Neural progenitor cell (in vitro differentiated cells): ENCODE results near the gene MON1A. TPM values are rescaled to one million over a fixed set of nuclear protein-coding genes. Genes with fewer than 3 reads are reported as not detected.
A peak's percentile ranks its signal among the peaks of the same experiment; 100 is the strongest.

Experiments used
- DNase-seq: peaks from one replicate; pipeline ENCODE4 v3.0.0-alpha.2; 2016; ENCODE audit warnings: low spot score
- H2AFZ ChIP-seq: fragments of 200-600 bp; sonication (generic); replicated peaks from 2 replicates; pipeline ENCODE4 v1.6.1; 2016; ENCODE audit warnings: antibody characterized with exemption
- H3F3A ChIP-seq: fragments of 200-600 bp; sonication (generic); 2 replicates; pipeline ENCODE4 v1.6.1; 2016; ENCODE audit warnings: antibody characterized with exemption, low read depth
- H3K27ac ChIP-seq: fragments of 200-600 bp; sonication (generic); 2 replicates; pipeline ENCODE4 v1.5.1; 2016; ENCODE audit warnings: mild to moderate bottlenecking
- H3K27me3 ChIP-seq: fragments of 200-600 bp; sonication (generic); 2 replicates; pipeline ENCODE4 v1.6.1; 2016; ENCODE audit warnings: mild to moderate bottlenecking, moderate library complexity
- H3K36me3 ChIP-seq: fragments of 200-600 bp; sonication (generic); 2 replicates; pipeline ENCODE4 v1.5.1; 2016
- H3K4me1 ChIP-seq: fragments of 200-600 bp; sonication (generic); 2 replicates; pipeline ENCODE4 v1.6.1; 2016; ENCODE audit warnings: mixed run types
- H3K4me2 ChIP-seq: fragments of 200-600 bp; sonication (generic); 2 replicates; pipeline ENCODE4 v1.6.1; 2016
- H3K4me3 ChIP-seq: fragments of 200-600 bp; sonication (generic); 2 replicates; pipeline ENCODE4 v1.5.1; 2016
- H3K79me2 ChIP-seq: fragments of 200-600 bp; sonication (generic); 2 replicates; pipeline ENCODE4 v1.6.1; 2016; ENCODE audit warnings: low read depth
- H3K9ac ChIP-seq: fragments of 200-600 bp; sonication (generic); 2 replicates; pipeline ENCODE4 v1.6.1; 2016
- H3K9me3 ChIP-seq: fragments of 200-600 bp; sonication (generic); 2 replicates; pipeline ENCODE4 v1.5.1; 2016; ENCODE audit warnings: low read depth
- H4K20me1 ChIP-seq: fragments of 200-600 bp; sonication (generic); 2 replicates; pipeline ENCODE4 v1.6.1; 2016; ENCODE audit warnings: low read depth
- H3K27ac Mint-ChIP-seq: 3 replicates; pipeline ENCODE4 v1.8.0; 2021; ENCODE audit warnings: mixed read lengths
- H3K27me3 Mint-ChIP-seq: 2 replicates; pipeline ENCODE4 v1.8.0; 2022; ENCODE audit warnings: low read depth, mild to moderate bottlenecking, inconsistent platforms, moderate library complexity, mixed read lengths; ENCODE audit not compliant: insufficient read depth
- H3K36me3 Mint-ChIP-seq: 3 replicates; pipeline ENCODE4 v1.8.0; 2021; ENCODE audit warnings: mixed read lengths
- H3K4me1 Mint-ChIP-seq: 3 replicates; pipeline ENCODE4 v1.8.0; 2021; ENCODE audit warnings: mixed read lengths
- H3K4me3 Mint-ChIP-seq: 3 replicates; pipeline ENCODE4 v1.8.0; 2021; ENCODE audit warnings: mild to moderate bottlenecking, moderate library complexity, mixed read lengths
- H3K9me3 Mint-ChIP-seq: 3 replicates; pipeline ENCODE4 v1.8.0; 2020; ENCODE audit warnings: mixed read lengths
- EZH2 ChIP-seq: fragments of 200-600 bp; sonication (generic); IDR thresholded peaks from 2 replicates; pipeline ENCODE4 v1.6.1; 2017; ENCODE audit warnings: antibody characterized with exemption, mild to moderate bottlenecking, moderate library complexity
- EZH2phosphoT487 ChIP-seq: fragments of 200-600 bp; sonication (generic); IDR thresholded peaks from 2 replicates; pipeline ENCODE4 v1.6.1; 2017; ENCODE audit warnings: antibody characterized with exemption
- total RNA-seq: library from RNA; depleted of rRNA; stranded (reverse); fragments of >200 nt; gene quantifications from 2 replicates; pipeline ENCODE4 v1.2.3, GENCODE V29; 2015; ENCODE audit warnings: low replicate concordance
- TF ChIP-seq, protein P1 (sequence below): fragments of 200-600 bp; sonication (generic); IDR thresholded peaks from 2 replicates; pipeline ENCODE4 v1.5.1; 2017; ENCODE audit warnings: antibody characterized with exemption, mild to moderate bottlenecking

Gene MON1A
- total RNA-seq, 1 donor from 2014 or later, result 1.9 TPM

DNA sequence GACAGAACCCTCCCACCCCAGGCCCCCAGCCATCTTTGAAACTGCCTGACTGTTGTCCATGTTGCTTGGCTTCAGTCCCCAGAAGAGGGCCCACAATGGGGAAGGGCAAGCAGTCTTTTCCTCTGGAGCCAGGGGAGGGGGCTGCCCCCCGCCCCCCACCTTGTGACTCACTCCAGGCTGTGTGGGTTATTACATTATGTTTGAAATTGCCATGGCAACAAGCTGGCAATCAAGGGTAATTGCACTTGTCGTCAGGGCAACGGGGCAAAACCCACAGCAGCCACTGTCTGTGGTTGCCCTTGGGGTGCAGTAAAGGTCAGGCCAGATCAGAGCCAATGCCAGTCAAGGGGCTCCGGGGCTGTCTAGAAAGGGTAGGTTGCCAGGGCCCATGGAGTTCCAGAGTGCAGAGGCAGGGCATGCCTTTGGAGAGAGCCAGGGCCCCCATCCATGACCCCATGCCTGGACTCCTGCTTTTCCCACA is 56.8 kb downstream of the MON1A start:
- Mint-ChIP-seq H3K9me3 (no peaks in the 10 kb centered on the region), H3K27me3 (peaks cover 7% of the 10 kb centered on the region), H3K4me3 (peak overlapping the region; percentile 46), H3K27ac (peak overlapping the region; percentile 33), H3K36me3 (no peaks in the 10 kb centered on the region), H3K4me1 (peaks cover 34% of the 10 kb centered on the region)
- Histone ChIP-seq H3K4me3 (no peak overlapping the region), H3K9ac (no peak overlapping the region), H3K4me1 (peaks cover 11% of the 10 kb centered on the region), H3F3A (peaks cover 7% of the 10 kb centered on the region), H3K27me3 (peaks cover 27% of the 10 kb centered on the region), H3K79me2 (no peaks in the 10 kb centered on the region), H3K36me3 (no peaks in the 10 kb centered on the region), H4K20me1 (peaks cover 13% of the 10 kb centered on the region), H3K27ac (no peak overlapping the region), H3K4me2 (no peak overlapping the region), H2AFZ (no peak overlapping the region), H3K9me3 (no peaks in the 10 kb centered on the region)
- DNase-seq, result no peak
- TF ChIP-seq EZH2phosphoT487, result no peak
- TF ChIP-seq, protein P1, sequence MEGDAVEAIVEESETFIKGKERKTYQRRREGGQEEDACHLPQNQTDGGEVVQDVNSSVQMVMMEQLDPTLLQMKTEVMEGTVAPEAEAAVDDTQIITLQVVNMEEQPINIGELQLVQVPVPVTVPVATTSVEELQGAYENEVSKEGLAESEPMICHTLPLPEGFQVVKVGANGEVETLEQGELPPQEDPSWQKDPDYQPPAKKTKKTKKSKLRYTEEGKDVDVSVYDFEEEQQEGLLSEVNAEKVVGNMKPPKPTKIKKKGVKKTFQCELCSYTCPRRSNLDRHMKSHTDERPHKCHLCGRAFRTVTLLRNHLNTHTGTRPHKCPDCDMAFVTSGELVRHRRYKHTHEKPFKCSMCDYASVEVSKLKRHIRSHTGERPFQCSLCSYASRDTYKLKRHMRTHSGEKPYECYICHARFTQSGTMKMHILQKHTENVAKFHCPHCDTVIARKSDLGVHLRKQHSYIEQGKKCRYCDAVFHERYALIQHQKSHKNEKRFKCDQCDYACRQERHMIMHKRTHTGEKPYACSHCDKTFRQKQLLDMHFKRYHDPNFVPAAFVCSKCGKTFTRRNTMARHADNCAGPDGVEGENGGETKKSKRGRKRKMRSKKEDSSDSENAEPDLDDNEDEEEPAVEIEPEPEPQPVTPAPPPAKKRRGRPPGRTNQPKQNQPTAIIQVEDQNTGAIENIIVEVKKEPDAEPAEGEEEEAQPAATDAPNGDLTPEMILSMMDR, result no peak
- TF ChIP-seq EZH2, result no peak

DNA sequence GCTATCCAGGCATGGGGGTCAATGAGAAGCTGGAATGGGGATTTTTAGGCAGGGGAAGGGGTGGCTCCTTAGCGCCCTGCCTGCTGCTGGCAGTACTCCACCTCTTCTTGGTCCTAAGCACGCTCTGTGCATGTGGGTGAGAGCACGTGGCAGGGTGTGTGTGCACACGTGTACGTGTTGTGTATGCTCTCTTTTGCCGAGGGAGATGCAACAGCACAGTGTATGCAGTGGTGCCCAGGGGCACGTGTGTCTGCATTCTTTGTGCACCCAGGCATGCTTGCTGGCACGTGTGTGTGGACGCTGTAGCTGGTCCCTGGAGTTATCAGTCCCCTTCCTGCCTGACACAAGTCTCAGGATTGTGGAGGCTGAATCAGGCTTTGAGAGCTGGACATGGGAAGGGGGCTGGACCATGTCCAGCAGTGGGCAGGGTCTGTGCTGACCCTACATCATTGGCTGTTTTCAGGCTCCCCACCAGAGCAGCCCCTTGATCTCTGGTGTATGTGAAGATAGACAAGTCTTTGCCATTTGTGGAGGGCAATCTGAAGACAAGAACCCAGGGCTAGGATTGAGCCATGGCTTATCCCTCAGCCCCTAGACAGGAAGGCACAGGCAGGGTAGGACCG is 58.0 kb downstream of the MON1A start:
- Histone ChIP-seq H3F3A (peaks cover 7% of the 10 kb centered on the region), H3K4me3 (no peak overlapping the region), H3K9ac (no peak overlapping the region), H3K4me1 (peaks cover 23% of the 10 kb centered on the region), H2AFZ (no peak overlapping the region), H3K9me3 (no peaks in the 10 kb centered on the region), H3K27ac (no peak overlapping the region), H3K27me3 (peaks cover 27% of the 10 kb centered on the region), H4K20me1 (peaks cover 25% of the 10 kb centered on the region), H3K36me3 (no peaks in the 10 kb centered on the region), H3K79me2 (no peaks in the 10 kb centered on the region), H3K4me2 (no peak overlapping the region)
- no peak for TF ChIP-seq EZH2
- TF ChIP-seq, protein P1, result no peak
- TF ChIP-seq EZH2phosphoT487, result no peak
- no peaks in the 10 kb centered on the region for H3K9me3 Mint-ChIP-seq
- H3K4me1 Mint-ChIP-seq, result peaks cover 44% of the 10 kb centered on the region
- H3K27me3 Mint-ChIP-seq, result peaks cover 7% of the 10 kb centered on the region
- H3K36me3 Mint-ChIP-seq, result no peaks in the 10 kb centered on the region
- no peak for DNase-seq
- H3K4me3 Mint-ChIP-seq, result peak overlapping the region; percentile 47
- H3K27ac Mint-ChIP-seq, result peak overlapping the region; percentile 96

DNA sequence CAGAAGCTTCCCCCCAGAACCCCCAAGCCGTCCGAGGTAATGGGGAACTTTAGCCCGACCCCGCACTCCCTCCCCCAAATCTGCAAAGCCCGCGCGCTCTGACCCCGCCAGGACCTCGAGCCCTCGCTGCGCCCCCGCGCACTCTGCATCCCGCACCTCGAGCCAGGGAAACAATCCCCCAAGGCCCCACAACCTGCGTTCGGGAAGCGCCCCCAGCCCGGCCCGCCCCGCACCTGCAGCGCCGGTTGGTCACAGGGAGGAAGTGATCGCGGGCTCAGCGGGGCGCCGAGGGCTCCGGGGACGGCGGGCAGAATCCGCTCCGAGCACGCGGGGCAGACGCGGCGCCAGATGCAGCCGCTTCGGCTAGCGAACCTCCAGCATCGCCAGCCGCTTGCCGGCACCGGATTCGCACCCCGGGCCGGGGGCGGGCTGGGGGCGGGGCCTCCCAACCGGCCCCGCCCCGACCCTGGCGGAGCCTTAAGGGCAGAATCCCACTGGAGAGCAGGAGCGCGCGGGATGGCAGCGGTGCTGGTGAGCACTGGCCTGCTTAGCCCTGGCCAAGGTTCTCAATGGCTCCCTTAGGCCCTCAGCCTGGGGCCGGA is 60.0 kb downstream of the MON1A start, which contains the start of gene CAMKV:
CAMKV (minus strand) TSS at position 382 of the 602 bp plus-strand sequence. CDS start 7,518 bp downstream, outside the sequence.
- H4K20me1 ChIP-seq, result peaks cover 25% of the 10 kb centered on the region

More for the DNA sequence above, 60.0 kb downstream of the MON1A start, which contains the start of gene CAMKV:
- Mint-ChIP-seq H3K36me3 (no peaks in the 10 kb centered on the region), H3K27ac (no peak within 1 kb of the TSS), H3K4me3 (peak within 1 kb of the TSS; percentile 81), H3K4me1 (peaks cover 53% of the 10 kb centered on the region), H3K9me3 (no peaks in the 10 kb centered on the region), H3K27me3 (peaks cover 10% of the 10 kb centered on the region)
- TF ChIP-seq EZH2 (no peak), EZH2phosphoT487 (no peak)
- TF ChIP-seq, protein P1, result no peak
- Histone ChIP-seq H3F3A (peaks cover 7% of the 10 kb centered on the region), H3K79me2 (no peaks in the 10 kb centered on the region), H3K4me2 (peak within 1 kb of the TSS; percentile 87), H3K9ac (no peak within 1 kb of the TSS), H2AFZ (no peak within 1 kb of the TSS), H3K4me3 (peak within 1 kb of the TSS; percentile 47), H3K27me3 (peaks cover 27% of the 10 kb centered on the region), H3K4me1 (peaks cover 23% of the 10 kb centered on the region), H3K36me3 (no peaks in the 10 kb centered on the region), H3K27ac (no peak within 1 kb of the TSS), H3K9me3 (no peaks in the 10 kb centered on the region)
- peak; percentile 83 for DNase-seq
